ENCODE measurements around the gene BAG5. TPM values are rescaled to one million over a fixed set of nuclear protein-coding genes. Genes with fewer than 3 reads are reported as not detected.
A peak's percentile ranks its signal among the peaks of the same experiment; 100 is the strongest.

The BAG5 gene
- total RNA-seq, 1 experiment from 2014 or later: 22.5 TPM

DNA sequence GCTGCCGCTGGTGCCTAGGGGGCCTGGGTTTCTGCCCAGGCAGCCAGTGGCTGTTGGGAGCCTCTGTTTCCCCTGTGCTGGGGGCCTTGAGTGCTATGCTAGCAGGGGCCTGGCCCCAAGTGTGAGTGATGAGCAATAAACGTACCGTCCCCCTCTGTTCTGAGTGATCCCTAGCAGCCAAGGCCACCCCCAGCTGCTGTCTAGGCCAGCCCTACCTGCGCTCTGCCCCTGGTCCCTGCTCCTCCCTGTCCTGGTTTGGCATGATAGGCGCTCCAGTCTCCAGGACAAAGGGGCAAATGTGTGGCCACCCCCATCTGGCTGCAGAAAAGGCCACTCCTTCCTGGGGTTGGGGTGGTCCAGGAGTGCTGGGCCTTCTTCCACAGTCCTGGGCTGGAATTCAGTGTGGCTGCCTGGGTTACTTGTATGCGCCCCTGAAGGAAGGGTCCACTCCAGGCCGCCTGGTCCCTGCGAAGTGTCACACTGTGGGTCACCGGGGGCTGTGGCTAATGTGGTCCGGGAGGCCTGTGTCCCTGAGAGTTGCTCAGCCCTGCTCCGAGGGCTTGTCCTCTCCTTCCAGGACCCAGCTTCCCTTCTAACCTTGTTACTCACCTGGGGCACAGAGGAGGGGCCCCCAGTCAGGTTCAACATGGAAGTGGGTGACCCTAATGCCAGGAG lies 26.4 kb downstream of the BAG5 start:
- no peaks in the 10 kb centered on the region for H3K27me3 ChIP-seq (ENCODE audit: control insufficient read depth, insufficient read depth, low read length)
- POLR2A ChIA-PET: interaction anchor here (0.6 kb wide), 1 partner anchor 123 kb away, joined by 5 read pairs; no protein-coding TSS in a partner anchor
- no TSS peak for BruUV-seq (replicated peaks)
- DNase-seq (ENCODE audit: low read depth, low spot score): no peak
- TF ChIP-seq, protein P1, sequence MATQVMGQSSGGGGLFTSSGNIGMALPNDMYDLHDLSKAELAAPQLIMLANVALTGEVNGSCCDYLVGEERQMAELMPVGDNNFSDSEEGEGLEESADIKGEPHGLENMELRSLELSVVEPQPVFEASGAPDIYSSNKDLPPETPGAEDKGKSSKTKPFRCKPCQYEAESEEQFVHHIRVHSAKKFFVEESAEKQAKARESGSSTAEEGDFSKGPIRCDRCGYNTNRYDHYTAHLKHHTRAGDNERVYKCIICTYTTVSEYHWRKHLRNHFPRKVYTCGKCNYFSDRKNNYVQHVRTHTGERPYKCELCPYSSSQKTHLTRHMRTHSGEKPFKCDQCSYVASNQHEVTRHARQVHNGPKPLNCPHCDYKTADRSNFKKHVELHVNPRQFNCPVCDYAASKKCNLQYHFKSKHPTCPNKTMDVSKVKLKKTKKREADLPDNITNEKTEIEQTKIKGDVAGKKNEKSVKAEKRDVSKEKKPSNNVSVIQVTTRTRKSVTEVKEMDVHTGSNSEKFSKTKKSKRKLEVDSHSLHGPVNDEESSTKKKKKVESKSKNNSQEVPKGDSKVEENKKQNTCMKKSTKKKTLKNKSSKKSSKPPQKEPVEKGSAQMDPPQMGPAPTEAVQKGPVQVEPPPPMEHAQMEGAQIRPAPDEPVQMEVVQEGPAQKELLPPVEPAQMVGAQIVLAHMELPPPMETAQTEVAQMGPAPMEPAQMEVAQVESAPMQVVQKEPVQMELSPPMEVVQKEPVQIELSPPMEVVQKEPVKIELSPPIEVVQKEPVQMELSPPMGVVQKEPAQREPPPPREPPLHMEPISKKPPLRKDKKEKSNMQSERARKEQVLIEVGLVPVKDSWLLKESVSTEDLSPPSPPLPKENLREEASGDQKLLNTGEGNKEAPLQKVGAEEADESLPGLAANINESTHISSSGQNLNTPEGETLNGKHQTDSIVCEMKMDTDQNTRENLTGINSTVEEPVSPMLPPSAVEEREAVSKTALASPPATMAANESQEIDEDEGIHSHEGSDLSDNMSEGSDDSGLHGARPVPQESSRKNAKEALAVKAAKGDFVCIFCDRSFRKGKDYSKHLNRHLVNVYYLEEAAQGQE (IDR thresholded peaks at IDR 0.05; ENCODE audit: insufficient read depth in 1 of 2, low read depth in 2 of 2, low read length in 1 of 2): no peak
- TF ChIP-seq, protein P2, sequence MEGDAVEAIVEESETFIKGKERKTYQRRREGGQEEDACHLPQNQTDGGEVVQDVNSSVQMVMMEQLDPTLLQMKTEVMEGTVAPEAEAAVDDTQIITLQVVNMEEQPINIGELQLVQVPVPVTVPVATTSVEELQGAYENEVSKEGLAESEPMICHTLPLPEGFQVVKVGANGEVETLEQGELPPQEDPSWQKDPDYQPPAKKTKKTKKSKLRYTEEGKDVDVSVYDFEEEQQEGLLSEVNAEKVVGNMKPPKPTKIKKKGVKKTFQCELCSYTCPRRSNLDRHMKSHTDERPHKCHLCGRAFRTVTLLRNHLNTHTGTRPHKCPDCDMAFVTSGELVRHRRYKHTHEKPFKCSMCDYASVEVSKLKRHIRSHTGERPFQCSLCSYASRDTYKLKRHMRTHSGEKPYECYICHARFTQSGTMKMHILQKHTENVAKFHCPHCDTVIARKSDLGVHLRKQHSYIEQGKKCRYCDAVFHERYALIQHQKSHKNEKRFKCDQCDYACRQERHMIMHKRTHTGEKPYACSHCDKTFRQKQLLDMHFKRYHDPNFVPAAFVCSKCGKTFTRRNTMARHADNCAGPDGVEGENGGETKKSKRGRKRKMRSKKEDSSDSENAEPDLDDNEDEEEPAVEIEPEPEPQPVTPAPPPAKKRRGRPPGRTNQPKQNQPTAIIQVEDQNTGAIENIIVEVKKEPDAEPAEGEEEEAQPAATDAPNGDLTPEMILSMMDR (IDR thresholded peaks at IDR 0.05): no peak
- TF ChIP-seq POLR2AphosphoS5 (IDR thresholded peaks at IDR 0.05; ENCODE audit: low read depth, low read length): 0 out of 2 replicates have a peak, but pooled peaks have one; percentile 35
- no peak for ATAC-seq
- H3K4me1 ChIP-seq (ENCODE audit: control insufficient read depth, insufficient read depth, low read length): peaks cover 27% of the 10 kb centered on the region
- in situ Hi-C loops (cut with HindIII; ENCODE audit: low pct_unique_long_range_greater_than_20kb, low sequenced_read_pairs): no loop called here
- H3K27ac ChIP-seq (ENCODE audit: low read length): no peak overlapping the region; the same call in 1 of the 2 replicates
- H3K9me3 ChIP-seq (ENCODE audit: control insufficient read depth, insufficient read depth, low read depth, low read length): no peaks in the 10 kb centered on the region
- H3K4me3 ChIP-seq (ENCODE audit: low read depth in 2 of 2, low read length in 2 of 2): no peak overlapping the region
- no peaks in the 10 kb centered on the region for H3K36me3 ChIP-seq (ENCODE audit: control insufficient read depth, insufficient read depth, low read length)
- intact Hi-C loops (cut with micrococcal nuclease; ENCODE audit: unreplicated experiment): no loop called here
- CTCF ChIA-PET: interaction anchor here (0.8 kb wide), 1 partner anchor 18 kb away, joined by 3 read pairs; no protein-coding TSS in a partner anchor

DNA sequence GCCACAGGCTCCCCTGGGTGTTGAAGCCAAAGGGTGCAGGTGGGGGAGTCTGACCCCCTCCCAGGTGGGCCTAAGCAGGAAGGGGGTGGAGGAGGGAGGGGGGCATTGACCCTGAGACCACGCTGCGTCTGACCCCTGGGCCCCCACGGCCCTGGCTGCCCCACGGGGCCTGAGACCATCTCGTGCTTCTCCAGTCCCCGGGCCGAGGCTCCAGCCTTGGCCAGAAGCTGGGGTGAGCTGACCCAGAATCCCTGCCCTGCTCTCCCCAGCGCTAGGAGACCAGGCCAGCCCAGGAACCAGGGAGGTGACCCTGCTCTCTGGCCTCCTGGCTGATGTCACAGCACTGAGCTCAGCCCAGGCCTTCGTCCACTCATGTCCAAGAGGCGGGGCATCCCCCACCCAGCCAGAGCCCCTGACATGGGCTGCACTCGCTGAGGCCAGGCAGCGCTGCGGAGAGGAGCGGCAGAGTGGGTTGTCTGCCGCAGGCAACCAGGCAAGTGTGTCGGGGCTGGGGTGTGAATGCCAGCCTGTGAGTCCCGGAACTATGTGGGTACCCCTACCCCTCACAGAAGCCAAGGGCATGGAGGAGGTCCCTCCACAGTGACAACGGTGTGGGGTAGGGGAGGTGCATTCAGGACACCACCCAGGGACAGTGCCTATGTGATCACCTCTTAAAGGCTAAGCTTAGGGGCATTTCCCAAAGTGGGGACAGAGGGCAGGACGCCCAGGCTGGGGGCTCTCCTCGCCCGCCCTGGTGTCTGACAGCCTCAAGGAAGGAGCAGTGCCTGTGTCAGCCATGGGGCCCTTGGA lies 27.2 kb downstream of the BAG5 start:
- Histone ChIP-seq H3K4me1 (ENCODE audit: control insufficient read depth, insufficient read depth, low read length) (peaks cover 27% of the 10 kb centered on the region), H3K36me3 (ENCODE audit: control insufficient read depth, insufficient read depth, low read length) (no peaks in the 10 kb centered on the region), H3K9me3 (ENCODE audit: control insufficient read depth, insufficient read depth, low read depth, low read length) (no peaks in the 10 kb centered on the region), H3K4me3 (ENCODE audit: low read depth in 2 of 2, low read length in 2 of 2) (no peak overlapping the region), H3K27ac (ENCODE audit: low read length) (no peak overlapping the region; the same call in 1 of the 2 replicates), H3K27me3 (ENCODE audit: control insufficient read depth, insufficient read depth, low read length) (no peaks in the 10 kb centered on the region)
- TSS peak; percentile 58 for BruUV-seq (replicated peaks)
- no peak for DNase-seq (ENCODE audit: low read depth, low spot score)
- TF ChIP-seq TCF7L2 (IDR thresholded peaks at IDR 0.05; ENCODE audit: low read depth, low read length) (no peak), POLR2AphosphoS5 (IDR thresholded peaks at IDR 0.05; ENCODE audit: low read depth, low read length) (no peak), SIN3A (IDR thresholded peaks at IDR 0.05; ENCODE audit: borderline replicate concordance, insufficient read depth, low read depth, low read length) (no peak)
- TF ChIP-seq, protein P2 (IDR thresholded peaks at IDR 0.05): no peak
- TF ChIP-seq, protein P1 (IDR thresholded peaks at IDR 0.05; ENCODE audit: insufficient read depth in 1 of 2, low read depth in 2 of 2, low read length in 1 of 2): no peak
- ChIA-PET POLR2A (no interaction called here), CTCF (no interaction called here)
- in situ Hi-C loops (cut with HindIII; ENCODE audit: low pct_unique_long_range_greater_than_20kb, low sequenced_read_pairs) (no loop called here), intact Hi-C loops (cut with micrococcal nuclease; ENCODE audit: unreplicated experiment) (no loop called here)
- no peak for ATAC-seq
